GM23338 (cell line): ENCODE data around the gene ARL6IP5. TPM values are rescaled to one million over a fixed set of nuclear protein-coding genes. Genes with fewer than 3 reads are reported as not detected.

Experiments used
- ATAC-seq: fragments of 200-7000 bp; cut with Tn5 transposase; 3 replicates; pipeline ENCODE4 v1.9.1; 2020
- DNase-seq: peaks from one replicate; pipeline ENCODE4 v3.0.0-alpha.2; 2015; ENCODE audit warnings: low spot score
- H2AFZ ChIP-seq: fragments of 200-600 bp; sonication (generic); 2 replicates; pipeline ENCODE4 v1.8.0; 2016; ENCODE audit warnings: antibody characterized with exemption, mild to moderate bottlenecking, moderate library complexity
- H3F3A ChIP-seq: fragments of 200-600 bp; sonication (generic); replicated peaks from 2 replicates; pipeline ENCODE4 v1.8.0; 2017; ENCODE audit warnings: antibody characterized with exemption, mixed run types, low read depth
- H3K27ac ChIP-seq: fragments of 200-600 bp; sonication (generic); 2 replicates; pipeline ENCODE4 v1.6.1; 2016; ENCODE audit warnings: low read depth
- H3K27me3 ChIP-seq: fragments of 200-600 bp; sonication (generic); 2 replicates; pipeline ENCODE4 v1.8.0; 2016; ENCODE audit warnings: mild to moderate bottlenecking, mixed run types, moderate library complexity; ENCODE audit not compliant: insufficient read depth
- H3K36me3 ChIP-seq: fragments of 200-600 bp; sonication (generic); 2 replicates; pipeline ENCODE4 v1.8.0; 2016; ENCODE audit warnings: mild to moderate bottlenecking; ENCODE audit not compliant: insufficient read depth
- H3K4me1 ChIP-seq: fragments of 200-600 bp; sonication (generic); 2 replicates; pipeline ENCODE4 v1.8.0; 2016; ENCODE audit warnings: mild to moderate bottlenecking, moderate library complexity; ENCODE audit not compliant: insufficient read depth
- H3K4me2 ChIP-seq: fragments of 200-600 bp; sonication (generic); 2 replicates; pipeline ENCODE4 v1.7.1; 2017; ENCODE audit warnings: mixed run types
- H3K4me3 ChIP-seq: fragments of 200-600 bp; sonication (generic); 2 replicates; pipeline ENCODE4 v1.6.1; 2016; ENCODE audit warnings: mixed run types
- H3K79me2 ChIP-seq: fragments of 200-600 bp; sonication (generic); replicated peaks from 2 replicates; pipeline ENCODE4 v1.8.0; 2017; ENCODE audit warnings: mild to moderate bottlenecking; ENCODE audit not compliant: insufficient read depth
- H3K9me2 ChIP-seq: fragments of 200-600 bp; sonication (generic); 2 replicates; pipeline ENCODE4 v1.8.0; 2017; ENCODE audit not compliant: insufficient read depth
- H4K20me1 ChIP-seq: fragments of 200-600 bp; sonication (generic); replicated peaks from 2 replicates; pipeline ENCODE4 v1.8.0; 2017; ENCODE audit warnings: mild to moderate bottlenecking; ENCODE audit not compliant: insufficient read depth
- H3K27ac Mint-ChIP-seq: 2 replicates; pipeline ENCODE4 v1.8.0; 2020; ENCODE audit warnings: inconsistent platforms, mild to moderate bottlenecking, moderate library complexity, mixed read lengths
- H3K27me3 Mint-ChIP-seq: 3 replicates; pipeline ENCODE4 v1.8.0; 2022; ENCODE audit warnings: low read depth, mild to moderate bottlenecking, moderate library complexity, mixed read lengths, inconsistent platforms; ENCODE audit not compliant: insufficient read depth, poor library complexity
- H3K36me3 Mint-ChIP-seq: 3 replicates; pipeline ENCODE4 v1.8.0; 2021; ENCODE audit warnings: low read depth, mild to moderate bottlenecking, inconsistent platforms, moderate library complexity, mixed read lengths
- H3K4me1 Mint-ChIP-seq: 3 replicates; pipeline ENCODE4 v1.8.0; 2020; ENCODE audit warnings: mild to moderate bottlenecking, inconsistent platforms, mixed read lengths
- H3K4me3 Mint-ChIP-seq: 3 replicates; pipeline ENCODE4 v1.8.0; 2021; ENCODE audit warnings: moderate library complexity, mild to moderate bottlenecking, inconsistent platforms, mixed read lengths
- H3K9me3 Mint-ChIP-seq: 3 replicates; pipeline ENCODE4 v1.8.0; 2020; ENCODE audit warnings: moderate library complexity, mild to moderate bottlenecking, inconsistent platforms, mixed read lengths
- CREB1 ChIP-seq: fragments of 250-450 bp; sonication (Bioruptor Pico); IDR thresholded peaks from 2 replicates; pipeline ENCODE4 v1.5.0; 2020; ENCODE audit warnings: low read depth, mild to moderate bottlenecking, moderate library complexity
- CTCF ChIP-seq, 2 experiments: fragments of 200-600 bp in 1 of 2; sonication (generic) in 1 of 2; conservative IDR thresholded peaks; 2 replicates each; pipeline versions ENCODE4 v1.5.1 to v1.6.1; 2016 to 2017; ENCODE audit warnings: antibody characterized with exemption in 2 of 2, low read depth in 2 of 2, mild to moderate bottlenecking in 2 of 2, moderate library complexity in 1 of 2
- EZH2 ChIP-seq: fragments of 200-600 bp; sonication (generic); IDR thresholded peaks from one replicate; pipeline ENCODE4 v1.8.0; 2017; ENCODE audit warnings: antibody characterized with exemption, mild to moderate bottlenecking, low read depth; ENCODE audit not compliant: unreplicated experiment
- EZH2phosphoT487 ChIP-seq: fragments of 200-600 bp; sonication (generic); IDR thresholded peaks from one replicate; pipeline ENCODE4 v1.8.1; 2018; ENCODE audit warnings: antibody characterized with exemption; ENCODE audit not compliant: unreplicated experiment
- NANOG ChIP-seq: IDR thresholded peaks from 2 replicates; pipeline ENCODE4 v1.6.1; 2016; ENCODE audit warnings: antibody characterized with exemption, borderline replicate concordance
- POLR2AphosphoS5 ChIP-seq: IDR thresholded peaks from 2 replicates; pipeline ENCODE4 v1.6.1; 2016; ENCODE audit warnings: antibody characterized with exemption, low read depth
- REST ChIP-seq: IDR thresholded peaks from one replicate; pipeline ENCODE4 v1.6.1; 2018; ENCODE audit warnings: antibody characterized with exemption; ENCODE audit not compliant: unreplicated experiment
- STAT1 ChIP-seq: IDR thresholded peaks from one replicate; pipeline ENCODE4 v1.6.1; 2016; ENCODE audit warnings: antibody characterized with exemption; ENCODE audit not compliant: unreplicated experiment
- ZNF331 ChIP-seq: fragments of 250-450 bp; sonication (Bioruptor Pico); IDR thresholded peaks from 2 replicates; pipeline ENCODE4 v1.5.0; 2020; ENCODE audit warnings: low read depth, mild to moderate bottlenecking, moderate library complexity
- ZNF462 ChIP-seq: fragments of 250-450 bp; sonication (Bioruptor Pico); IDR thresholded peaks from 2 replicates; pipeline ENCODE4 v1.5.0; 2020; ENCODE audit warnings: mild to moderate bottlenecking, moderate library complexity
- polyA plus RNA-seq: library from polyadenylated mRNA; unstranded; fragments of >200 nt; fragmentation: Nextera tagmentation; extraction: Ambion mirVana; gene quantifications from 2 replicates; pipeline ENCODE4 v1.2.1, GENCODE V29; 2016
- total RNA-seq: library from RNA; depleted of rRNA; stranded (reverse); fragments of >200 nt; shearing (Covaris generic); gene quantifications from 2 replicates; pipeline ENCODE4 v1.2.3, GENCODE V29; 2014
- TF ChIP-seq, protein P1 (sequence below): IDR thresholded peaks from 2 replicates; pipeline ENCODE4 v1.6.1; 2016; ENCODE audit warnings: antibody characterized with exemption

Gene ARL6IP5
- total and polyA plus RNA-seq, 2 experiments from 2014 or later: 28.8 to 39.8 TPM

GRCh38 chr3:69092030-69092516 lies 7.3 kb downstream of the ARL6IP5 start:
- Mint-ChIP-seq H3K27me3 (peaks cover 10% of the 10 kb centered on the region), H3K4me1 (peaks cover 49% of the 10 kb centered on the region), H3K9me3 (no peaks in the 10 kb centered on the region), H3K36me3 (no peaks in the 10 kb centered on the region), H3K4me3 (no peak overlapping the region), H3K27ac (0 out of 2 replicates have a peak overlapping the region, but pooled peaks have one; percentile 73)
- H3K9me2 ChIP-seq: no peaks in the 10 kb centered on the region
- TF ChIP-seq ZNF331 (CRISPR knock-in tag): no peak
- TF ChIP-seq, protein P1, sequence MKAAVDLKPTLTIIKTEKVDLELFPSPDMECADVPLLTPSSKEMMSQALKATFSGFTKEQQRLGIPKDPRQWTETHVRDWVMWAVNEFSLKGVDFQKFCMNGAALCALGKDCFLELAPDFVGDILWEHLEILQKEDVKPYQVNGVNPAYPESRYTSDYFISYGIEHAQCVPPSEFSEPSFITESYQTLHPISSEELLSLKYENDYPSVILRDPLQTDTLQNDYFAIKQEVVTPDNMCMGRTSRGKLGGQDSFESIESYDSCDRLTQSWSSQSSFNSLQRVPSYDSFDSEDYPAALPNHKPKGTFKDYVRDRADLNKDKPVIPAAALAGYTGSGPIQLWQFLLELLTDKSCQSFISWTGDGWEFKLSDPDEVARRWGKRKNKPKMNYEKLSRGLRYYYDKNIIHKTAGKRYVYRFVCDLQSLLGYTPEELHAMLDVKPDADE: no peak
- TF ChIP-seq EZH2phosphoT487: no peak
- TF ChIP-seq CTCF (conservative IDR thresholded peaks at IDR 0.05; ENCODE audit: low read depth in 2 of 2): no peak
- TF ChIP-seq REST: no peak
- TF ChIP-seq POLR2AphosphoS5: no peak
- TF ChIP-seq CREB1 (CRISPR knock-in tag): no peak
- no peak for TF ChIP-seq EZH2
- TF ChIP-seq NANOG: no peak
- no peak for TF ChIP-seq STAT1
- no peak for TF ChIP-seq ZNF462 (CRISPR knock-in tag)
- 0 out of 2 replicates have a peak, but pooled peaks cover 23% of the 10 kb centered on the region for H3K79me2 ChIP-seq
- no peak overlapping the region for H2AFZ ChIP-seq
- no peak overlapping the region for H3K4me2 ChIP-seq
- ATAC-seq (no peak), DNase-seq (no peak)
- H3F3A ChIP-seq: no peaks in the 10 kb centered on the region
- no peaks in the 10 kb centered on the region for H3K27me3 ChIP-seq
- no peaks in the 10 kb centered on the region for H4K20me1 ChIP-seq
- no peaks in the 10 kb centered on the region for H3K36me3 ChIP-seq
- H3K4me3 ChIP-seq: no peak overlapping the region
- H3K4me1 ChIP-seq: peaks cover 50% of the 10 kb centered on the region
- peak overlapping the region; percentile 65; the same call in 1 of the 2 replicates for H3K27ac ChIP-seq
